Lower leg skin (tissue), 3 donors: Measurements from ENCODE around the gene S100G.

Source experiments
- CTCF ChIP-seq, 3 donors: fragments of 450-650 bp; IDR thresholded peaks; one replicate each; pipeline ENCODE4 v1.5.1; 2016; ENCODE audit warnings: antibody characterized with exemption in 3 of 3, mild to moderate bottlenecking in 3 of 3, moderate library complexity in 2 of 3
- POLR2A ChIP-seq, 2 donors: fragments of 450-650 bp; IDR thresholded peaks; one replicate each; pipeline ENCODE4 v1.6.1; 2016 to 2017; ENCODE audit warnings: antibody characterized with exemption in 2 of 2, mild to moderate bottlenecking in 1 of 2, moderate library complexity in 1 of 2

- TF ChIP-seq POLR2A (IDR thresholded peaks at IDR 0.05) (no peak), CTCF (IDR thresholded peaks at IDR 0.05) (no peak)
Observed at GRCh38 chrX:16610121-16610621, 39.8 kb upstream of the S100G start.
